ENCODE data around the gene KRT24. TPM values are rescaled to one million over a fixed set of nuclear protein-coding genes. Genes with fewer than 3 reads are reported as not detected.

KRT24 gene
- total RNA-seq, 2 donors from 2014 or later: not detected

- 20 to 50% methylated on average over 3 to 10 of the region's 12 CpGs for WGBS, 2 experiments (ENCODE audit: insufficient coverage in 1 of 2, insufficient read length in 1 of 2)
- no peak within 1 kb of the TSS for H3K27ac Mint-ChIP-seq
Observed at GRCh38 chr17:40664582-40665333, 38.8 kb downstream of the KRT24 start, which contains the start of gene KRT222. KRT222 (minus strand) TSS chr17:40665177; CDS start chr17:40665099, 78 bp downstream.

GRCh38 chr17:40663252-40663651 lies 40.3 kb downstream of the KRT24 start:
- H3K36me3 ChIP-seq (ENCODE audit: control insufficient read depth, insufficient read depth, low read length): no peaks in the 10 kb centered on the region
- H3K9ac ChIP-seq (ENCODE audit: extremely low read depth, low read length, poor library complexity, severe bottlenecking): no peak overlapping the region
- Mint-ChIP-seq H3K27ac (no peak overlapping the region), H3K4me3 (no peak overlapping the region), H3K9me3 (no peaks in the 10 kb centered on the region), H3K27me3 (ENCODE audit: insufficient read depth) (no peaks in the 10 kb centered on the region), H3K4me1 (peaks cover 24% of the 10 kb centered on the region), H3K36me3 (ENCODE audit: low read depth) (no peaks in the 10 kb centered on the region)
- no peaks in the 10 kb centered on the region for H3K27me3 ChIP-seq (ENCODE audit: control insufficient read depth, insufficient read depth, low read length, poor library complexity, severe bottlenecking)
- WGBS, 2 experiments (ENCODE audit: insufficient coverage in 1 of 2, insufficient read length in 1 of 2): 95% methylated on average over 3 of the region's 3 CpGs; no CpG with 5 or more reads in 1 of the 2 experiments
- TF ChIP-seq CTCF (conservative IDR thresholded peaks at IDR 0.05): no peak
- DNase-seq: no peak
- H3K9me3 ChIP-seq (ENCODE audit: control insufficient read depth, low read length): no peaks in the 10 kb centered on the region
- H3K27ac ChIP-seq (ENCODE audit: low read depth, low read length): no peak overlapping the region
- no peak overlapping the region for H3K4me3 ChIP-seq (ENCODE audit: low read length)
- H3K4me1 ChIP-seq (ENCODE audit: control insufficient read depth, insufficient read depth, low read length): no peaks in the 10 kb centered on the region

More at GRCh38 chr17:40664582-40665333, 38.8 kb downstream of the KRT24 start, which contains the start of gene KRT222:
- peak; percentile 66 for DNase-seq
- Histone ChIP-seq H3K9ac (ENCODE audit: extremely low read depth, low read length, poor library complexity, severe bottlenecking) (no peak within 1 kb of the TSS), H3K9me3 (ENCODE audit: control insufficient read depth, low read length) (no peaks in the 10 kb centered on the region), H3K4me3 (ENCODE audit: low read length) (peak within 1 kb of the TSS; percentile 57), H3K27ac (ENCODE audit: low read depth, low read length) (no peak within 1 kb of the TSS), H3K36me3 (ENCODE audit: control insufficient read depth, insufficient read depth, low read length) (no peaks in the 10 kb centered on the region), H3K4me1 (ENCODE audit: control insufficient read depth, insufficient read depth, low read length) (no peaks in the 10 kb centered on the region), H3K27me3 (ENCODE audit: control insufficient read depth, insufficient read depth, low read length, poor library complexity, severe bottlenecking) (no peaks in the 10 kb centered on the region)
- peak within 1 kb of the TSS; percentile 37 for H3K4me3 Mint-ChIP-seq
- no peaks in the 10 kb centered on the region for H3K9me3 Mint-ChIP-seq
- H3K27me3 Mint-ChIP-seq (ENCODE audit: insufficient read depth): no peaks in the 10 kb centered on the region
- TF ChIP-seq CTCF (conservative IDR thresholded peaks at IDR 0.05): no peak
- no peaks in the 10 kb centered on the region for H3K36me3 Mint-ChIP-seq (ENCODE audit: low read depth)
- H3K4me1 Mint-ChIP-seq: peaks cover 24% of the 10 kb centered on the region

GRCh38 chr17:40659911-40660310 lies 43.6 kb downstream of the KRT24 start:
- H3K9me3 ChIP-seq (ENCODE audit: control insufficient read depth, low read length): no peaks in the 10 kb centered on the region
- Mint-ChIP-seq H3K36me3 (ENCODE audit: low read depth) (no peaks in the 10 kb centered on the region), H3K27ac (no peak overlapping the region), H3K4me3 (no peak overlapping the region), H3K27me3 (ENCODE audit: insufficient read depth) (no peaks in the 10 kb centered on the region), H3K9me3 (no peaks in the 10 kb centered on the region), H3K4me1 (peaks cover 15% of the 10 kb centered on the region)
- WGBS, 2 experiments (ENCODE audit: insufficient coverage in 1 of 2, insufficient read length in 1 of 2): 91 to 96% methylated on average over 6 to 7 of the region's 7 CpGs
- no peak for TF ChIP-seq CTCF (conservative IDR thresholded peaks at IDR 0.05)
- H3K4me3 ChIP-seq (ENCODE audit: low read length): no peak overlapping the region
- no peak overlapping the region for H3K9ac ChIP-seq (ENCODE audit: extremely low read depth, low read length, poor library complexity, severe bottlenecking)
- no peaks in the 10 kb centered on the region for H3K36me3 ChIP-seq (ENCODE audit: control insufficient read depth, insufficient read depth, low read length)
- no peak for DNase-seq
- H3K27ac ChIP-seq (ENCODE audit: low read depth, low read length): no peak overlapping the region
- no peaks in the 10 kb centered on the region for H3K27me3 ChIP-seq (ENCODE audit: control insufficient read depth, insufficient read depth, low read length, poor library complexity, severe bottlenecking)
- H3K4me1 ChIP-seq (ENCODE audit: control insufficient read depth, insufficient read depth, low read length): peaks cover 3% of the 10 kb centered on the region

Data from endodermal cell (in vitro differentiated cells).